Neuron (in vitro differentiated cells): ENCODE data around the gene OR51D1.

Experiments used
- H2AFZ ChIP-seq: one replicate; pipeline ENCODE4 v1.6.1; 2013; ENCODE audit warnings: low read depth, mild to moderate bottlenecking, inconsistent platforms, low read length, moderate library complexity
- H3K27me3 ChIP-seq: one replicate; pipeline ENCODE4 v1.6.1; 2013; ENCODE audit warnings: low read length; ENCODE audit not compliant: insufficient read depth
- H3K36me3 ChIP-seq: one replicate; pipeline ENCODE4 v1.6.1; 2013; ENCODE audit warnings: low read length; ENCODE audit not compliant: insufficient read depth
- H3K4me1 ChIP-seq: one replicate; pipeline ENCODE4 v1.6.1; 2013; ENCODE audit warnings: low read length; ENCODE audit not compliant: insufficient read depth
- H3K4me3 ChIP-seq: 2 replicates; pipeline ENCODE4 v1.5.1; 2013; ENCODE audit warnings: mild to moderate bottlenecking, low read length, moderate library complexity
- H3K9me3 ChIP-seq: one replicate; pipeline ENCODE4 v1.6.1; 2013; ENCODE audit warnings: low read length

The OR51D1 gene, protein sequence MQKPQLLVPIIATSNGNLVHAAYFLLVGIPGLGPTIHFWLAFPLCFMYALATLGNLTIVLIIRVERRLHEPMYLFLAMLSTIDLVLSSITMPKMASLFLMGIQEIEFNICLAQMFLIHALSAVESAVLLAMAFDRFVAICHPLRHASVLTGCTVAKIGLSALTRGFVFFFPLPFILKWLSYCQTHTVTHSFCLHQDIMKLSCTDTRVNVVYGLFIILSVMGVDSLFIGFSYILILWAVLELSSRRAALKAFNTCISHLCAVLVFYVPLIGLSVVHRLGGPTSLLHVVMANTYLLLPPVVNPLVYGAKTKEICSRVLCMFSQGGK

DNA sequence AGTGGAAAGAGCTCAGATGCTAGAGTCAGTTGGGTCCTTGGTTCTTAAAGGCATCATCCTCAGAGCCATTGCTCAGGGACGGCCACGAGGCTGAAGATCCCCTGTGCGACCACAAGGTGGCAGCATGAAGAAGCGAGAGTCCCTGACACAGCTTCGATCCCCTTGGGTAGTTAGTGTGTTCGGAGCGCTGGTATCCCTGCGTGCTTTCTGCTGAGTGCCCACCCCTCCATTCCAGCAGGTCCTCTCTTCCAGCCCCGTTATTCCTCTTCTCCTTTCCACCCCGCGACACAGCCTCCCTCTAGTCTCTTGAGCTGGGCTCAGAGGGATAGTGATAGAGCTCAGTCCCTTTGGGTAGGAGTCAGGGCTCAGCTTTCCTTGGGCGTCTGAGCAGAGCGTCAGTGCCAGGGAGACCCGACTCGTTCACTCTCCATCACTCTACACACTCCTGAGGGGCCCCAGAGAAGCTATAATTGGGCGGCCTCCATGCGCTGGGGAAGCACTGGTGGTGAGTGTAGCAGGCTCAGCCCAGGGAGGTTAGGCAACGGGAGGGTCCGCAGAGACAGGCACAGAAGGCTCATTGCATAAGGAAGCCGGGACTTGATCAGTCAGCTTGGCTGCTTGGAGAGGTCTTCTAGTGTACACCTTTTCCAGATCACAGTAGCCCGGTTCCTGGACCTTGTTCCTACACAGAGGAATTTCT is at the start of gene OR51D1:
Gene OR51D1 (plus strand): TSS at position 516 of the 700 bp plus-strand sequence. CDS start 2,314 bp downstream, outside the sequence.
- Histone ChIP-seq H3K27me3 (no peaks in the 10 kb centered on the region), H3K4me1 (peaks cover 5% of the 10 kb centered on the region), H3K9me3 (no peaks in the 10 kb centered on the region), H3K4me3 (no peak within 1 kb of the TSS), H2AFZ (no peak within 1 kb of the TSS), H3K36me3 (no peaks in the 10 kb centered on the region)

DNA sequence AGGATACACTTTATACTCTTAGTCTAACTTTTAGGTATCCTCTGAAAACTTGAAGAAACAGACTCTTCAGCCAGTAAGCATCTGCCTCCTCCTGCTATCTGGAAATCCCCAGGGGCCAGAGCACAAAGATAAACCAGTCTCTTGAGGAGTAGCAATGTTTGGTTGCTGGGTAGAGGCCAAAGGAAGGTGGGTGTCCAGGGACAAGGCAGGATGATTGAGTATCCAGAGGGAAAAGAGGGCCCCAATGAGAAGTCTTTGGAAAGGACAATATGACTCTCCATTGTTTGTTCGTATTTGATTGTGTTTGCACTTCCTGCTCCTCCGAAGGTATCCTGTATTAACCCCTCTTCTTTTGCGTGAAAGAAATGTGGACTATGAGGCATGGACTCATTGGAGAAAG is 48.3 kb upstream of the OR51D1 start:
- H2AFZ ChIP-seq: no peak overlapping the region
- H3K4me1 ChIP-seq: no peaks in the 10 kb centered on the region
- H3K4me3 ChIP-seq: no peak overlapping the region
- no peaks in the 10 kb centered on the region for H3K36me3 ChIP-seq
- no peaks in the 10 kb centered on the region for H3K27me3 ChIP-seq
- H3K9me3 ChIP-seq: no peaks in the 10 kb centered on the region

DNA sequence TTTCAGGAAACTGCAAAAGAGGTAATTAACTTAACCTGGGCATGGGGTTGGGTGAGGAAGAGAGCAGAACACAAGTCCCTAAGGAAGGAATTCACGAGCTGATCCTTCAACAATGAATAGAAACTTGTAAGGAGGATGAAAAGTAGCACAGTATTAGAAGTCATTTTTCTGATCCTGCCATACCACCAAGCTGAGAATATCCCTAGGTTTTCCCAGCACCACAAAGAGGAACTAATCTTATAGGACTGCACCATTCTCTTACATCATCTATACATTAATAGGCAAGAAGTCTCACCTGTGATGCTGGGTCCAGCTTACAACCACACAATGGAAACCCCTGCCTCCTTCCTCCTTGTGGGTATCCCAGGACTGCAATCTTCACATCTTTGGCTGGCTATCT is 43.5 kb upstream of the OR51D1 start, which contains the start of gene OR52I1:
Gene OR52I1 (plus strand): TSS at position 301 of the 400 bp plus-strand sequence. CDS start 0 bp downstream, at position 301.
- no peaks in the 10 kb centered on the region for H3K9me3 ChIP-seq
- H2AFZ ChIP-seq: no peak within 1 kb of the TSS
- H3K4me1 ChIP-seq: no peaks in the 10 kb centered on the region
- peaks cover 3% of the 10 kb centered on the region for H3K36me3 ChIP-seq
- H3K27me3 ChIP-seq: no peaks in the 10 kb centered on the region
- H3K4me3 ChIP-seq: no peak within 1 kb of the TSS

DNA sequence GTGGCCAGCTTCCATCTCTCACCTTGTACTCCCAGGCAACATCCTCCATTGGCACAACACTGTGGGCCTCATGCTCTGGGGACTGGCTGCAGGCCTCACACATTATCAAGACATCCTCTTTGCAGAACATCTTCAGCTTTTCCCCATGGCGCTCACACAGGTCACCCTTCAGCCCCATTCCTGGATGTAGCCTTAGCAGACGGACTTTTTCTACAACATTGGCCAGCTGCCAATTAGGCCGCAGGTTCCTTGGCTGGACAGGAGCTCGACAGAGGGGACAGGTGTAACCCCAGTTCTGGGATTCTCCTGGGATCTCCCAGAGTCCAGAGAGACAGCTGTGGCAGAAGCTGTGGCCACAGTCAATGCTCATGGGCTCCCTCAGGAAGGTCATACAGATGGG is 32.2 kb upstream of the OR51D1 start:
- Histone ChIP-seq H3K4me3 (no peak overlapping the region), H3K9me3 (no peaks in the 10 kb centered on the region), H3K27me3 (no peaks in the 10 kb centered on the region), H2AFZ (no peak overlapping the region), H3K4me1 (peaks cover 8% of the 10 kb centered on the region), H3K36me3 (peaks cover 35% of the 10 kb centered on the region)

DNA sequence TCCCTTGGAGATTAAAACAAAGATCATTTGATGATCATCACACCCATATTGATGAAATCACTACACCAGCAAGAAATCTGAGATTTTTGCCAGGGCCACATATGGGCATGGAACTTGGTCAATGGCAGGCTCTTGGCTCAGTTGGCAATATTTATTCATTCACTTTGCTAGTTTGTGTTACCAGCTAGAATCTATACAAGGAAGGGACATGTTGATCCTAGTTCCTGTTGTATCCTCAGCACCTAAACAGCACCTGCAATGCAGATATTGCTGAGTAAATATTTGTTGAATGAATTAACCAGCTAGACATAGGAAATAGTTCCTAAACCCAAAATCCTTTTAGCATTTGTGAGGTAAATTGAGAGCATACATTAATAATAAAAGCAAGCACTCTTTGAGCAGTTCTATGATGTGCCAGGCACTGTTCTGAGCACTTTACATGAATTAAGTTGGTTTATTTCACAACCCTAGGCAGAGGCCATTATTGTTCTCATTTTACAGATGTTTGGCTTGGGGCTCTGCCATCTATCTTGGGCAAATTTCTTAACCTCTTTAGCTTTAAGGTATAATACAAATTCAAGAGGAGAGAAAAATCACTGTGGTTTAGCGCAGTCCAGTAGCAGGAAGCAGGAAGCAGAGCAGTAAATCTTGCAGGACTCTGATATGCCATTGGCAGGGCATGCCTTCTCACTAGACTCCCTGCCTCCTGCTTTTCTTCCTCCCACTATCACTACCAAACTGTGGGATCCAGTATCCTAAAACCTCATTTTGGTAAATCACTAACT is 30.9 kb upstream of the OR51D1 start:
- Histone ChIP-seq H3K36me3 (peaks cover 22% of the 10 kb centered on the region), H2AFZ (no peak overlapping the region), H3K9me3 (no peaks in the 10 kb centered on the region), H3K4me3 (peak overlapping the region; percentile 78), H3K27me3 (no peaks in the 10 kb centered on the region), H3K4me1 (peaks cover 8% of the 10 kb centered on the region)

DNA sequence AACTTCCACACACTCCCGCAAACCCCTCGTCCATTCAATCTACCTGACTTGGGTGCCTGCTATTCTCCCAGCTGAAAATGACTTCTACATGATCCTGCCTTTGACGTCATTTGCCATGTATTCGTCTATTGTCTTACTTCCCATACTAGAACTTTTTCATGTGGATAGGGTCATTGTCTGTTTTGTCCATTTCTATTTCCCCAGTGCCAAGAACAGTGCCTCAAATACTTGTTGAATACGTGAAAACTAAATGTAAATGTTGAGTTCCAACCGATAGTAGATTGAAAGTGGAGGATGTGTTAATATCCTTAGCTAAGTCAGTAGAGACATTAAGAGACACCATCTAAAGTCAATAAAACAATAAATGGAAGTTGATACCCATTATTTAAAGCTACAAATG is 30.2 kb upstream of the OR51D1 start:
- Histone ChIP-seq H2AFZ (peak overlapping the region; percentile 69), H3K27me3 (no peaks in the 10 kb centered on the region), H3K4me3 (peak overlapping the region; percentile 78), H3K9me3 (no peaks in the 10 kb centered on the region), H3K4me1 (peaks cover 11% of the 10 kb centered on the region), H3K36me3 (peaks cover 15% of the 10 kb centered on the region)

DNA sequence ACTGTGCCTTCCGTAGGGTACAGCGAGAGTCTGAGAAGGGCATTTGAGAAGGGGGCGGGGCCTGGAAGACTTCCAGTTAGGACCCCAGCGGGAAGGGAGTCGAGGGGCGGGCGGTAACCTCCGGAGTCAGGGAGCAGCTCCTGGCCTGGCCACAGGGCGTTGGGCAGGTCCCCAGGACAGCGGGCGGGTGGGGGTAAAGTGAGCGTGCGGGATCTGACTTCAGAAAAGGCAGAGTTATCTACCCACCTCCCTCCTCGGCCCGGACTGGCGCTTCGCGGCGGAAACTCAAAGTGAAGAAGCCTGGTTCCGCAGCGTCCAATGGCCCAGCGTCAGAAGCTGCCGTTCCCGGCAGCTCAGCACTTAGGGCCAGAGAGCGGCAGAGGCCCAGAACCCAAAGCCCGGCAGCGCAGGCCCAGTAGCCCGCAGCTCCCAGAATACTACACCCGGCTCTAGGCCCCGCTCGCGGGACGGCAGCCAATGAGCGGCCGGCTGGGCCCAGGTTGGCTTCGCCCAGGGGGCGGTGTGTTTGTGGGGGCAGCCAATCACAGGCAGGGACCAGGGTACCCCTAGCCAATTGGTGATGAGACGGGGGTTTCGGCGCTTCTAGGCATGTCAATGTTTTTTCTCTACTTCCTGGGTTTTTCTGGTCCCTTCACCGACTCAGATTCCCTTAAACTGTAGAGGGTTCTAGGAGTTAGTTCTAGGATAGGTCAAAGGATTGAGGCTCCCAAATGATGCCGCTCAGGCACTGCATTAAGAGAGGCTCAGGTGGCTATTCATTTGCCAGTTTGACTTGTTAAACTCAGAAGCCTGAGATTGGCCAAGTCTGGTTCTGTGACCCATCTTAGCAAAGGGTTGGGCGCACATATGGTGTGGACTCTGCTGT is 29.3 kb upstream of the OR51D1 start, which contains the start of gene TRIM68:
Gene TRIM68 (minus strand): TSS at position 451 of the 886 bp plus-strand sequence. CDS start 2,727 bp downstream, outside the sequence.
- H3K9me3 ChIP-seq: no peaks in the 10 kb centered on the region
- H2AFZ ChIP-seq: peak within 1 kb of the TSS; percentile 69
- peak within 1 kb of the TSS; percentile 78 for H3K4me3 ChIP-seq
- H3K36me3 ChIP-seq: peaks cover 13% of the 10 kb centered on the region
- H3K4me1 ChIP-seq: peaks cover 16% of the 10 kb centered on the region
- no peaks in the 10 kb centered on the region for H3K27me3 ChIP-seq

DNA sequence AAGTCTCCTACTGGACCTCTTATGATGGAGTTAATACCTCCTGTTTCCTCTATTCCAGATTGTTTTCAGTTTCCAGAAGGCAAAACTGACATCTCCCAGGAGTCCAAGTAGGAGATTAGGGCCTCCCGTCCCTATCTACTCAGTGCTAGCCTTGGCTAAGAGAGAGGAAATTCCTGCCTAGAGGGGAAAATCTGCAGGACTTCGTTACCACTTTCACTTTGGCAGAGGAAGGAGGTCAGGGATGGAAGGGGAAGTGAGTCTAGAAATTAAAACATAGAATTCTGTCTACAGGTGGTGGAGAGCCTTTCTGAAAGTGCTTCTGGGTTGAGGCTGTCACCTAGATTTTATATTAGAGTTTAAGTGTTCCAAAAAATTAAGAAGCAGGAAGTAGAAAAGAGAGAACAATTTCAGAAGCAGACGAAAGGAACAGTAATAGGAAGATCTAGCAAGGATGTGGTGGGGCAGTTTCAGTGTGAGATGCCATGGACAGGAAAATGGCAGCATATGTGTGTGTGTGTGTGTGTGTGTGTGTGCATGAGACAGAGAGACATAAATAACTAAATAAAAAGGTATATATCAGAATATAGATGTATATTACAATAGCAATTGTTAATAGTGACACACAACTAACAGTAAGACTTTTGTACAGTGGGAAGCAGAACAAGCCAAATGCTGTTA is 26.9 kb upstream of the OR51D1 start:
- Histone ChIP-seq H3K9me3 (no peaks in the 10 kb centered on the region), H2AFZ (no peak overlapping the region), H3K36me3 (no peaks in the 10 kb centered on the region), H3K4me1 (peaks cover 16% of the 10 kb centered on the region), H3K4me3 (no peak overlapping the region), H3K27me3 (peaks cover 4% of the 10 kb centered on the region)

DNA sequence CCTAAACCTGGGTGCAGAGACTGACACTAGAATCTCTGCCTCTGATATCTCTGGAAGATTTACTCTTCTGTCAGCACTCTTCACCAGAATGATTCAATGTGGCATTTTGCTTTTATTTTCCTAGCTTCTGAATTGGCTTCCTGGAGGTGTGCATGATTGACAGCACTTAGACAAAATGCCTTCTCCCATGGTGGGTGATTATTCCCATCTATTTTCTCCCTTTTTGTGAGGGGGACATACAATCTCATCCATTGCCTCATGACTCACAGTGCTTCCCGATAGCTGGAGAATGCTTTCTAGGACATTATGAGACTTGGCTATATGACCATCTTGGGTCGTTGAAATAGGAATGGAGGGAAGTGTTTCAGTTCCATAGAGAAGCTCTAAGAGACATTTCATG is 25.3 kb upstream of the OR51D1 start:
- Histone ChIP-seq H3K36me3 (no peaks in the 10 kb centered on the region), H3K27me3 (peaks cover 4% of the 10 kb centered on the region), H3K4me3 (no peak overlapping the region), H2AFZ (no peak overlapping the region), H3K9me3 (no peaks in the 10 kb centered on the region), H3K4me1 (peaks cover 14% of the 10 kb centered on the region)

DNA sequence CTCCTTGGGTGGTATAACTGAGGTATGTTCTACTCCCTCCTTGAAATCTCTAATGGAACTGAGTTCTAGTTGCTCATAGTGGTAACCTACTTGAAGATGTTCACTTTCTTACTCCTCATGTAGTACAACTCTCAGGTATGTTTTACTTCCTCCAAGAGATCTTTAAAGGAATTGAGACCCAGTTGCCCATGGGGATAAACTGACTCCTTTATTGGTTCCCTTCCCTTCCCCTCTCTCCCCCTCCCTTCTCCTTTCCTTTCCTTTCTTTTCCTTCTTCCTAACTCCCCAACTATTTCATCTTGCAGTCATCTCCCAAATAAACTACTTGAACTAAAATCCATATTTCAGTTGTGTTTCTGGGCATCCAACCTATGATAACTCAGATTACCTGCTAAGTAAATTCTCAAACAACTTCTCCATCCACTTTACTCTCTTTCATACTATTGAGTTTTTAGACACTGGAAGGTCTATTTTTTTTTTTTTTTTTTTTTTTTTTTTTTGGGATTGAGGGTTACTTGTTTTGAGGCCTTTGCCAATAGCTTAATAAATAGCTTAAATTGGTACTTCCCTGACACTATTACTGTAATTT is 21.3 kb upstream of the OR51D1 start:
- Histone ChIP-seq H3K27me3 (peaks cover 6% of the 10 kb centered on the region), H2AFZ (no peak overlapping the region), H3K4me1 (peaks cover 8% of the 10 kb centered on the region), H3K4me3 (no peak overlapping the region), H3K36me3 (no peaks in the 10 kb centered on the region), H3K9me3 (no peaks in the 10 kb centered on the region)

DNA sequence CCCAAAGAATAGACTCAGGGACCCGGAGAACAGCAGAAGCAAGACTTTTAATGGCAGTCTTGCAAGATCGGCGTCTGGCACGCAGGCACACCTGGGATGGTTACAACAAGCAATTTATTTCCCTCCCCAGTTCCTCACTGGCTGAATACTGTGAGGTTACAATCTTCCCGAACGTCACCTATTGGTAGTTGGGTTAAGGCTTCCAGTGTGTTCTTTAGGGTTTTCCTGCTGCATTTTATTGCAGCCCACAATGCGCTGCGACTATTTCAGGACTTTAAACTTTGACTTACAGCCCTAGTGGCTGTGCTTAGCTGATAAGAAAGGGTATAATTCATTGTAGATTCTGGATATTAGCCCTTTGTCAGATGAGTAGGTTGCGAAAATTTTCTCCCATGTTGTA is 17.8 kb upstream of the OR51D1 start:
- Histone ChIP-seq H2AFZ (no peak overlapping the region), H3K4me1 (no peaks in the 10 kb centered on the region), H3K4me3 (no peak overlapping the region), H3K9me3 (no peaks in the 10 kb centered on the region), H3K36me3 (no peaks in the 10 kb centered on the region), H3K27me3 (peaks cover 4% of the 10 kb centered on the region)
